Raji (cell line): ENCODE results near the gene TAS2R13.

ENCODE experiments used
- POLR2A ChIP-seq: IDR thresholded peaks from 2 replicates; pipeline ENCODE4 v1.6.1; 2011; ENCODE audit warnings: low read depth, low read length, control low read depth; ENCODE audit not compliant: insufficient read depth

Gene TAS2R13

GRCh38 chr12:10909462-10909861 lies at the start of gene TAS2R13:
Gene TAS2R13, minus strand, starts transcription at chr12:10909562. Its CDS starts 264 bp downstream, at chr12:10909298.
- no peak for TF ChIP-seq POLR2A

- no peak for TF ChIP-seq POLR2A
Measured at GRCh38 chr12:10957741-10958140, 48.4 kb upstream of the TAS2R13 start.

- no peak for TF ChIP-seq POLR2A
Measured at GRCh38 chr12:10956085-10956484, 46.7 kb upstream of the TAS2R13 start.

DNA sequence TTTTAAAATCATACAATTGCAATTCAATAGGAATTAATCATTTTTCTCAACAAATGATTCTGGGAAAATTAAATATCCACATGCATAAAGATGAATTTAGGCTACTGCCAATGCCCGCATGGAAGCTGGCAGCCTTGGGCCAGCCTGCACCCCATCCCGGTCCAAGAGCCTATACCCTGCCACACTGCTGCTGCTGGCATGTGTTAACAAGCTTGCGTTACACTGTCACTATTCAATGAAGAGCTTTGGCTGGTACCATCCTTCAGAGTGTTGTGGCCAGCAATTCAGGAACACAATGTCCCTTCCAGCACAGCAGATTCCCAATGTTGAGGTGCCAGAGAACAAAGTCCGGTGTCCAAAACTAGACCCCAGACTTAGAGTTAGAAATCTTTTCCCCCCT lies 43.3 kb upstream of the TAS2R13 start:
- no peak for TF ChIP-seq POLR2A

DNA sequence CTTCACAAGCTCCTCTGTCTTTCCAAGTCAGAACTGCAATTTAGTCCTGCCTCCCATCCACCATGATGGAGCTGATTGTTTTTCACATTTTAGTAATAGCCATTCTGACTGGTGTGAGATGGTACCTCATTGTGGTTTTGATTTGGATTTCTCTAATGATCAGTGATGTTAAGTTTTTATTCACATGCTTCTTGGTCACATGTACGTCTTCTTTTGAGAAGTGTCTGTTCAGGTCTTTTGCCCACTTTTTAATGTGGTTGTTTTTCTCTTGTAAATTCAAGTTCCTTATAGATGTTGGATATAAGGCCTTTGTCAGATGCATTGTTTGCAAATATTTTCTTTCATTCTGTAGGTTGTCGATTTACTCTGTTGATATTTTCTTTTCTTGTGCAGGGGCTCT lies 33.8 kb upstream of the TAS2R13 start:
- no peak for TF ChIP-seq POLR2A

GRCh38 chr12:10941916-10942607 lies 32.7 kb upstream of the TAS2R13 start:
- no peak for TF ChIP-seq POLR2A

GRCh38 chr12:10941369-10941768 lies 32.0 kb upstream of the TAS2R13 start:
- no peak for TF ChIP-seq POLR2A

DNA sequence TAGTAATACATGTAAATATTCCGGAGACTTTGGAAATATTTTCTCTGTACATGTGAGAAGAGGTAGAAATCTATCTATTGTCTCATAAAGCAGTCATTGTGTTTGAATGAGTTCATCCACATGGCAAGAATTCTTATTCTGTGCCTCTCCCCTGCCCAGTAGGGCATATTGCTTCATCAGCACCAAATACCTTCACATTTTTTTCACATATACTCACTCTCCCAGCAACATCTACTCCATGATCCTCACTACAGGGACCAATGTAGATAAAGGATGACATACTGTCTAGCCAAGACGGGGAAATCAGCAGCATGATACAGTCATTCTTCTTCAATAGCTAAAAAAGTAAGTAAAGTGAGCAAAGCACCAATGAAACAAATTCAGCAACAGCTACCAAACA lies 31.0 kb upstream of the TAS2R13 start:
- TF ChIP-seq POLR2A, result no peak

GRCh38 chr12:10939163-10939562 lies 29.8 kb upstream of the TAS2R13 start, which contains the start of gene TAS2R14:
Gene TAS2R14, minus strand, starts transcription at chr12:10939263. Its CDS starts 56 bp downstream, at chr12:10939207.
- TF ChIP-seq POLR2A, result no peak

- no peak for TF ChIP-seq POLR2A
Measured at GRCh38 chr12:10936506-10936905, 27.1 kb upstream of the TAS2R13 start.

DNA sequence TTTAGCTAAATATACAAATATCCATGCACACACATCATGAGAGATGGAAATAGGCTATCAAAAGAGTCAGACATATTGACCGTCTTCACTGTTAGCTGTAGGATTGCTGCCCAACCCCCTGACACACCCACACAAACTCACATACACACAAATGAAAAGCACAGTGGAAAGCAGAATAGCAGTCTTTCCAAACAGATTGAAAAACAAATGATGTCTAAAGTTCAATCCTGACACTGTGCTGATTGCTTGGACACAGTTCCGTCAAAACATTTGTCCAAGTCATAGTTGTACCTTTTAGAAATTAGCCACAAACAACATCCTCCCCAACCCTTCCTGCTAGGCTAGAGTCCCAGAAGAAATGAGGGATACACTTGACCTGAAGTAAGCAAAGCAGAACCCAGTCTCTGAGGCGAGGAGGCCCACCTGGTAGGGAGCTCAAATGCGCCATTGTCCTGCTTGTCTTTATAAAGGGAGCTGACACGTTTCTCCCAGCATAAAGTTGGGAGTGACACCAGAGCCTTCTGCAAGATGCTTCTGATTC lies 19.5 kb upstream of the TAS2R13 start, which contains the start of gene PRH2:
Gene PRH2, plus strand, starts transcription at position 491 of the 541 bp plus-strand sequence. Its CDS starts 38 bp downstream, at position 529.
- no peak for TF ChIP-seq POLR2A

DNA sequence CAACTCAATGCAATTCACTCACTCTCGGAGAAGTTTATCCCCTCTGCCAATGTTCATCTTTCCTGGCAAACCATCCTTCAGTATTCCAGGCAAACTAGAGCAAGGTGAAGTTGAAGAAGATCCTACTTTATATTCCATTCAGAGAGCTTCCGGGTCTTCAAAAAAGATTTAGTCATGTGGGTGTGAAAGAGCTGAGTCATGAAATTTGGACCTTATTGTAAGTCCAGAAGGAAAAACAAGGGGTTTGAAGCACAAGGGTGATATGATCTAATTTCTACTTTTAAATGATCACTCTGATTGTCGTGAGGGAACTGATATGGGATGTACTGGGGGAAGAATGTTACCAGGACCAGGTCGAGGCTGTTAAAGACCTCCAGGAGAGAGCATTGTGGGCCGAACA lies 16.9 kb upstream of the TAS2R13 start:
- TF ChIP-seq POLR2A, result no peak

DNA sequence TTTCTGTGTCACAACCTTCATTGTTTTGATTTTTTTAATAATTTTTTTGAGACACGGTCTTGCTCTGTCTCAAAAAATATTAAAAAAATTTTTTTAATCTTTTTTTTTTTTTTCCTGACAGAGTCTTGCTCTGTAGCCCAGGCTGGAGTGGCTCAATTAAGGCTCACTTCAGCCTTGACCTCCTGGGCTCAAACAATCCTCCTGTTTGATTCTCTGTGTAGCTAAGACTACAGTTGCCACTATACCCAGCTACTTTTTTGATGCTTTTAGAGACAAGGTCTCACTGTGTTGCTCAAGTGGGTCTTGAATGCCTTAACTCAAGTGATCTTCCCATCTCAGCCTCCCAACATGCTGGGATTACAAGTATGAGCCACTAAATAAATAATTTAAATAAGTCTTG lies 10.4 kb upstream of the TAS2R13 start:
- TF ChIP-seq POLR2A, result no peak

DNA sequence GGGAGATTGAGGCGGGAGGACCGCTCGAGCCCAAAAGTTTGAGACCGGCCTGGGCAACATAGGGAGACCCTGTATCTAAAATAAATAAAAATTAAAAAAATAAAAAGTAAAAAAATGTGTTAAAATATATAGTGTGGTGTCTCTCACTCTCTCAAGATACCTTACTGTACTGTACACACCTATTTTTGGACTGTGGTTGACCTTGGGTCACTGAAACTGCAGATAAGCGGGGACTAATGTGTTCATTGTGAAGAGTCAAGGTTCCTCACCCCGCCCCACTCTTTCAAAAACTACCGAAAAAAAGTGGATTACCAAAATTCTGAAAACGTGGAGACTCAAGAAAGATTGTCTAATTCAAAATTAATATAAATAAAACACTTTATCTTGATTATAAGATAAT lies 1.0 kb upstream of the TAS2R13 start:
- no peak for TF ChIP-seq POLR2A

GRCh38 chr12:10904686-10905085 lies 4.7 kb downstream of the TAS2R13 start:
- TF ChIP-seq POLR2A, result no peak

DNA sequence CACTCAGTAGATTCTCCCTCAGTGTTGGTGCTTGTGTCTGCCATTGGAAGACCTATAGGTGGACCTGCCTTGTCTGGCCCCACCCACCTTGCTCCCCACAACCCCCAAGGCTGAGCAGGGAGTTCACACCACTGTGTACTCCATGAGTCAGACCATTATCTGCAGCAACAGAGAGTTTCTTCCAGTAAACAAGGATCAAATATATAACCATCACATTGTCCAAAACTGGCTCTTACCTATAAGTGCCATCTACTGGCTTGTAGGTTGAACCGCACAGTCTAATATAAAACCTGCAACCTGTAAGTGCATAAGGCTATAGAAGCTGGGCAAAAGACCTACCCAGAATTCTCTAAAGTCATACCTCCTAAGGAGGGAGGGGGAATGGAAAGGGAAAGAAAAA lies 7.9 kb downstream of the TAS2R13 start:
- TF ChIP-seq POLR2A, result no peak

- no peak for TF ChIP-seq POLR2A
Measured at GRCh38 chr12:10900972-10901371, 8.4 kb downstream of the TAS2R13 start.

- TF ChIP-seq POLR2A, result no peak
Measured at GRCh38 chr12:10900530-10900929, 8.8 kb downstream of the TAS2R13 start.

DNA sequence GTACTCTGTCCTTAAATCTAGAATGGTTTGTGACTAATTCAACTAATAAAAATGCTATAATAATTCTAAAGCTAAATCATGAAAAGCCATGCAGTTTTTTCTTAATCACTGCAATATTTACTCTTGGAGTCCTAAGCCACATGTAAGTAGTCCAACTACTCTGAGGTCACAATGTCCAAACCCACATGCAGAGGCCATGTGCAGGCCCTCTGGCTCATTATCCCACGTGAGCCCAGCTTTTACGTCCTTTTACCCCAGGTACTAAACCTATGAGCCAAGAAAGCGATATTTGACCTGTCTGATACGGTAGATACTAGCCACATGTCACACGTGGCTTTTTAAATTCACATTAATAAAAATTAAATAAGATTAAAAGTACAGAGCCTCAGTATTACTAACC lies 12.5 kb downstream of the TAS2R13 start:
- TF ChIP-seq POLR2A, result no peak
